Measurements from ENCODE around the gene TMEM9B. TPM values are rescaled to one million over a fixed set of nuclear protein-coding genes. Genes with fewer than 3 reads are reported as not detected.

TMEM9B gene
- total and polyA plus RNA-seq, 8 donors, result 12.8 to 39.4 (median 19.5) TPM

DNA sequence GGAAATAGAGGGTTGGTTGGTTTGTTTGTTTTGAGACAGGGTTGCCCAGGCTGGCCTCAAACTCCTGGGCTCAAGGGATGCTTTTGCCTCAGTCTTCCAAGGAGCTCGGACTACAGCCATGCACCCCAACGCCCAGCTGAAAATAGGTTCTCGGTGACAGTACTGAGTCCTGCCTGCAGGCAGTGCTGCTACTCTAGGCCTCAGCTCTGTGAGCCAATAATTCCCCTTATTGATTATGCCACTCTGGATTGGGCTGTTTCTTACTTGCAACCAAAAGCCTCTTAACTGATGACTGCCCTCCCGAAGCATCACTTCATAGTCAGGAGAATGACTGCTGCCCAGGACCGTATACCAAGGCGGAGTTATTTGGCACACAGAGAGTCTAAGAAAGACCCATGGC, 30.3 kb downstream of the TMEM9B start:
- no peak for ATAC-seq
- no peaks in the 10 kb centered on the region for H3K4me1 ChIP-seq
- no peak overlapping the region for H3K27ac ChIP-seq
- 83 to 88% methylated on average over 6 of the region's 6 CpGs for WGBS, 2 donors
- no peaks in the 10 kb centered on the region for H3K9me3 ChIP-seq
- TF ChIP-seq CTCF (IDR thresholded peaks at IDR 0.05), result no peak
- no peak for DNase-seq
- FAIRE-seq, result no peak
- H3K4me3 ChIP-seq, result no peak overlapping the region
- H3K27me3 ChIP-seq, result no peaks in the 10 kb centered on the region
- no peaks in the 10 kb centered on the region for H3K36me3 ChIP-seq
- intact Hi-C loops (cut with DNase I), result no loop called here

- ATAC-seq, result no peak
- no peak for DNase-seq
- Histone ChIP-seq H3K4me1 (no peaks in the 10 kb centered on the region), H3K27me3 (no peaks in the 10 kb centered on the region), H3K9me3 (no peaks in the 10 kb centered on the region), H3K27ac (no peak within 1 kb of the TSS), H3K36me3 (no peaks in the 10 kb centered on the region), H3K4me3 (no peak within 1 kb of the TSS)
- no peak for TF ChIP-seq CTCF (IDR thresholded peaks at IDR 0.05)
- intact Hi-C loops (cut with DNase I), result no loop called here
- FAIRE-seq, result no peak
- 69 to 72% methylated on average over 12 of the region's 12 CpGs for WGBS, 2 donors
These were observed 31.6 kb downstream of the TMEM9B start, which contains the start of gene C11orf16 for GRCh38 chr11:8932564-8933180. Gene C11orf16, minus strand, starts transcription at chr11:8932947. Its CDS starts 639 bp downstream, at chr11:8932308.

DNA sequence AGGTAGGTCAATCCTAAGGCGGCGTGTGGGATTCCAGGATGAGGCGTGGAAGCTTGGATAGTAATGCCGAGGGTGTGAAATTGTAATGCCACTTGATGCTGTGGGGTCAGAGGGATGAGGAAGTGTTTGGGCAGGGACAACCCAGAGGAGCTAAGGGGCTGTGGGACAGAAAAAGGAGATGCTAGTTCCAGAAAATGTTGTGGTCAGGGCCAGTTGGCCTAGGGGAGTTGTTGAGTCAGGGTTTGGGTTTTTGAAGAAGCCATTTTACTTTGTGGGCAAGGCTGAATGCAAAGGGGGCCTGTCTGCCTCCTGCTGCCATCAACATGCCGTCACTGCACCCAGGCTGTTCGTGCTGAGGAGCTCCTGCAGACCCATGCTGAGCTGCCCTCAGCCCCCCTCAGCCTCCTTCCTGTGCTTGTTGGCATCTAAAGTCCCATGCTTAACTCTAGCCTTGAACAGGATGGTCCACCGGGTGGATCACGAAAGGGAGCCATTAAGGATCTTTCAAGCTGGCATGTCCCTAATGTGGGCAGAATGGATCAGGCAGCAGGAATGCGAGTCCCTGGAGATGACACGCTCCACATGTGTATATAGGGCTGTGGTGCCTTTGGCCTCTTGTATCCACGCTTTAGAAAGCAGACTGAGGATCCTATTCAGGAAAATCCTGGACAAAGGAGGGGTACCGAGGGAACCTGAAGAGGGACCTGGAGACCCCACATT, 33.6 kb downstream of the TMEM9B start:
- 93 to 94% methylated on average over 12 of the region's 12 CpGs for WGBS, 2 donors
- DNase-seq (no peak), FAIRE-seq (no peak), ATAC-seq (no peak)
- no peak overlapping the region for H3K4me3 ChIP-seq
- no peaks in the 10 kb centered on the region for H3K36me3 ChIP-seq
- TF ChIP-seq CTCF (IDR thresholded peaks at IDR 0.05), result no peak
- no peaks in the 10 kb centered on the region for H3K9me3 ChIP-seq
- intact Hi-C loops (cut with DNase I), result no loop called here
- H3K27ac ChIP-seq, result no peak overlapping the region
- no peaks in the 10 kb centered on the region for H3K27me3 ChIP-seq
- no peaks in the 10 kb centered on the region for H3K4me1 ChIP-seq

- intact Hi-C loops (cut with DNase I), result no loop called here
- ATAC-seq, result no peak
- TF ChIP-seq CTCF (IDR thresholded peaks at IDR 0.05), result no peak
These were observed 35.1 kb downstream of the TMEM9B start for GRCh38 chr11:8928981-8929615.

More at GRCh38 chr11:8928981-8929615, 35.1 kb downstream of the TMEM9B start:
- DNase-seq, result no peak
- H3K27me3 ChIP-seq, result no peaks in the 10 kb centered on the region
- no peak for FAIRE-seq
- H3K4me1 ChIP-seq, result no peaks in the 10 kb centered on the region
- no peaks in the 10 kb centered on the region for H3K9me3 ChIP-seq
- 84 to 85% methylated on average over 9 of the region's 9 CpGs for WGBS, 2 donors
- H3K27ac ChIP-seq, result no peak overlapping the region
- no peak overlapping the region for H3K4me3 ChIP-seq
- H3K36me3 ChIP-seq, result no peaks in the 10 kb centered on the region

Data from pancreas (tissue), 10 donors.